H9 (cell line): Measurements from ENCODE around the gene DENND4A. TPM values are rescaled to one million over a fixed set of nuclear protein-coding genes. Genes with fewer than 3 reads are reported as not detected.

Experiments used
- DNase-seq: peaks from one replicate; pipeline ENCODE4 v3.0.0-alpha.2; 2017
- H2AFZ ChIP-seq: one replicate; pipeline ENCODE4 v1.6.1; 2013; ENCODE audit warnings: mild to moderate bottlenecking, low read length, control low read depth, moderate library complexity
- H2AK5ac ChIP-seq: 2 replicates; pipeline ENCODE4 v1.6.1; 2013; ENCODE audit warnings: low read length, control low read depth, mixed read lengths; ENCODE audit not compliant: insufficient read length
- H2BK120ac ChIP-seq: one replicate; pipeline ENCODE4 v1.6.1; 2013; ENCODE audit warnings: low read depth, mild to moderate bottlenecking, low read length, control low read depth, inconsistent platforms; ENCODE audit not compliant: poor library complexity, severe bottlenecking
- H2BK12ac ChIP-seq: 2 replicates; pipeline ENCODE4 v1.6.1; 2013; ENCODE audit warnings: low read length, control low read depth, mixed read lengths, low read depth; ENCODE audit not compliant: insufficient read length
- H2BK15ac ChIP-seq: 2 replicates; pipeline ENCODE4 v1.6.1; 2013; ENCODE audit warnings: low read depth, low read length, control low read depth
- H2BK20ac ChIP-seq: one replicate; pipeline ENCODE4 v1.6.1; 2013; ENCODE audit warnings: low read depth, mild to moderate bottlenecking, low read length, control low read depth, inconsistent platforms; ENCODE audit not compliant: poor library complexity, severe bottlenecking
- H2BK5ac ChIP-seq: 2 replicates; pipeline ENCODE4 v1.6.1; 2013; ENCODE audit warnings: low read length, control low read depth, mixed read lengths; ENCODE audit not compliant: insufficient read length
- H3K14ac ChIP-seq: 2 replicates; pipeline ENCODE4 v1.6.1; 2013; ENCODE audit warnings: low read length, control low read depth; ENCODE audit not compliant: insufficient read depth
- H3K18ac ChIP-seq: 2 replicates; pipeline ENCODE4 v1.6.1; 2013; ENCODE audit warnings: low read depth, mild to moderate bottlenecking, mixed read lengths, low read length, control low read depth; ENCODE audit not compliant: insufficient read length
- H3K23ac ChIP-seq: 2 replicates; pipeline ENCODE4 v1.6.1; 2013; ENCODE audit warnings: low read length, control low read depth, mixed read lengths, low read depth; ENCODE audit not compliant: insufficient read length
- H3K23me2 ChIP-seq: 2 replicates; pipeline ENCODE4 v1.6.1; 2013; ENCODE audit warnings: low read depth, mild to moderate bottlenecking, mixed read lengths, low read length, control low read depth; ENCODE audit not compliant: insufficient read length, poor library complexity, severe bottlenecking
- H3K27ac ChIP-seq: 2 replicates; pipeline ENCODE4 v1.5.1; 2013; ENCODE audit warnings: low read length, control low read depth, mixed read lengths, low read depth; ENCODE audit not compliant: insufficient read length
- H3K27me3 ChIP-seq: 2 replicates; pipeline ENCODE4 v1.6.1; 2013; ENCODE audit warnings: low read length, control low read depth, inconsistent platforms; ENCODE audit not compliant: insufficient read depth
- H3K4ac ChIP-seq: 2 replicates; pipeline ENCODE4 v1.6.1; 2013; ENCODE audit warnings: low read depth, mild to moderate bottlenecking, control low read depth, inconsistent platforms, low read length, moderate library complexity
- H3K4me1 ChIP-seq: 2 replicates; pipeline ENCODE4 v1.6.1; 2013; ENCODE audit warnings: low read length, control low read depth, inconsistent platforms; ENCODE audit not compliant: insufficient read depth
- H3K4me2 ChIP-seq: 2 replicates; pipeline ENCODE4 v1.6.1; 2013; ENCODE audit warnings: low read length, control low read depth, mixed read lengths; ENCODE audit not compliant: insufficient read length, insufficient read depth
- H3K56ac ChIP-seq: 2 replicates; pipeline ENCODE4 v1.6.1; 2013; ENCODE audit warnings: low read depth, mild to moderate bottlenecking, mixed read lengths, low read length, control low read depth; ENCODE audit not compliant: insufficient read length
- H3K79me1 ChIP-seq: 2 replicates; pipeline ENCODE4 v1.6.1; 2013; ENCODE audit warnings: low read depth, mild to moderate bottlenecking, moderate library complexity, low read length, control low read depth, inconsistent platforms; ENCODE audit not compliant: insufficient read depth, poor library complexity, severe bottlenecking
- H3K79me2 ChIP-seq: 2 replicates; pipeline ENCODE4 v1.6.1; 2013; ENCODE audit warnings: low read length, control low read depth, inconsistent platforms; ENCODE audit not compliant: insufficient read depth
- H3K9ac ChIP-seq: 2 replicates; pipeline ENCODE4 v1.6.1; 2013; ENCODE audit warnings: low read length, control low read depth, mixed read lengths; ENCODE audit not compliant: insufficient read length; ENCODE audit errors: extremely low read depth
- H3K9me3 ChIP-seq: one replicate; pipeline ENCODE4 v1.6.1; 2013; ENCODE audit warnings: low read depth, low read length, inconsistent platforms; ENCODE audit not compliant: control insufficient read depth
- H3T11ph ChIP-seq: one replicate; pipeline ENCODE4 v1.6.1; 2013; ENCODE audit warnings: mild to moderate bottlenecking, low read length, control low read depth, inconsistent platforms
- H4K20me1 ChIP-seq: one replicate; pipeline ENCODE4 v1.6.1; 2013; ENCODE audit not compliant: control insufficient read depth, insufficient read length, insufficient read depth
- H4K5ac ChIP-seq: 2 replicates; pipeline ENCODE4 v1.6.1; 2013; ENCODE audit warnings: low read depth, mild to moderate bottlenecking, mixed read lengths, low read length, control low read depth; ENCODE audit not compliant: insufficient read length
- H4K8ac ChIP-seq: replicated peaks from 2 replicates; pipeline ENCODE4 v1.6.1; 2013; ENCODE audit warnings: low read length, control low read depth, mixed read lengths, low read depth; ENCODE audit not compliant: insufficient read length
- H4K91ac ChIP-seq: 2 replicates; pipeline ENCODE4 v1.6.1; 2013; ENCODE audit warnings: low read depth, mild to moderate bottlenecking, moderate library complexity, mixed read lengths, low read length, control low read depth; ENCODE audit not compliant: insufficient read length
- H3K27ac Mint-ChIP-seq, 3 experiments: 2 replicates in 2 of 3; 3 replicates in 1 of 3; pipeline ENCODE4 v1.8.0; 2020 to 2021; ENCODE audit warnings: mixed read lengths in 3 of 3, mild to moderate bottlenecking in 1 of 3, moderate library complexity in 1 of 3
- H3K27me3 Mint-ChIP-seq: 2 replicates; pipeline ENCODE4 v1.8.0; 2021; ENCODE audit warnings: low read depth, mild to moderate bottlenecking, moderate library complexity, mixed read lengths
- H3K36me3 Mint-ChIP-seq, 3 experiments: 2 replicates in 2 of 3; 3 replicates in 1 of 3; pipeline ENCODE4 v1.8.0; 2020 to 2021; ENCODE audit warnings: low read depth in 3 of 3, mixed read lengths in 3 of 3; ENCODE audit not compliant: insufficient read depth in 1 of 3
- H3K4me1 Mint-ChIP-seq, 2 experiments: 2 replicates each; pipeline ENCODE4 v1.8.0; 2020; ENCODE audit warnings: mixed read lengths in 2 of 2
- H3K4me3 Mint-ChIP-seq, 2 experiments: 2 replicates in 1 of 2; 3 replicates in 1 of 2; pipeline ENCODE4 v1.8.0; 2020 to 2021; ENCODE audit warnings: mild to moderate bottlenecking in 2 of 2, mixed read lengths in 2 of 2, moderate library complexity in 1 of 2
- H3K9me3 Mint-ChIP-seq, 2 experiments: 2 replicates in 1 of 2; 3 replicates in 1 of 2; pipeline ENCODE4 v1.8.0; 2020; ENCODE audit warnings: mild to moderate bottlenecking in 2 of 2, mixed read lengths in 2 of 2, moderate library complexity in 1 of 2
- CTCF ChIP-seq: fragments of 200-600 bp; sonication (generic); conservative IDR thresholded peaks from 3 replicates; pipeline ENCODE4 v1.8.0; 2021; ENCODE audit warnings: antibody characterized with exemption, mild to moderate bottlenecking
- total RNA-seq: library from RNA; stranded (reverse); gene quantifications from 2 replicates; pipeline ENCODE4 v1.2.1, GENCODE V29; 2021

Gene DENND4A
- total RNA-seq, 1 experiment from 2014 or later, result 4.7 TPM

GRCh38 chr15:65821070-65821469, 29.0 kb upstream of the DENND4A start:
- Histone ChIP-seq H3K18ac (no peak overlapping the region), H2BK20ac (no peak overlapping the region), H3K27me3 (no peaks in the 10 kb centered on the region), H3K14ac (no peak overlapping the region), H2BK12ac (no peak overlapping the region), H3K9ac (no peak overlapping the region), H2AK5ac (no peak overlapping the region), H2BK15ac (no peak overlapping the region), H3K4ac (no peak overlapping the region), H4K91ac (no peak overlapping the region), H4K5ac (no peak overlapping the region), H3K4me1 (no peaks in the 10 kb centered on the region), H3T11ph (no peak overlapping the region), H3K56ac (no peak overlapping the region), H2BK120ac (no peak overlapping the region), H3K79me2 (no peaks in the 10 kb centered on the region), H3K23ac (no peak overlapping the region), H4K20me1 (no peaks in the 10 kb centered on the region), H2AFZ (no peak overlapping the region), H3K4me2 (no peak overlapping the region), H3K23me2 (no peaks in the 10 kb centered on the region), H3K9me3 (no peaks in the 10 kb centered on the region), H3K27ac (no peak overlapping the region), H4K8ac (no peak overlapping the region), H2BK5ac (no peak overlapping the region), H3K79me1 (no peaks in the 10 kb centered on the region)
- Mint-ChIP-seq H3K27me3 (no peaks in the 10 kb centered on the region), H3K36me3 (peaks cover 0 to 3% (median 0%) of the 10 kb centered on the region in 3 experiments; a peak in 3 of 7 replicates), H3K4me1 (peaks cover 12 to 15% of the 10 kb centered on the region in 2 experiments), H3K4me3 (no peak overlapping the region), H3K27ac (no peak overlapping the region), H3K9me3 (peaks cover 0 to 3% of the 10 kb centered on the region in 2 experiments; a peak in 2 of 5 replicates)
- DNase-seq, result no peak
- no peak for TF ChIP-seq CTCF
